Left ventricle myocardium superior (tissue), 1 donor: ENCODE results near the gene SUMO3. TPM values are rescaled to one million over a fixed set of nuclear protein-coding genes. Genes with fewer than 3 reads are reported as not detected.
A peak's percentile ranks its signal among the peaks of the same experiment; 100 is the strongest.
"Not testable (repeated sequence)": the region's sequence is repeated elsewhere in the genome, so short reads cannot be mapped to it uniquely, and the experiment has no call there.

Experiments
- ATAC-seq: fragments of 200-7000 bp; cut with Tn5 transposase; one replicate; pipeline ENCODE4 v1.9.1; 2020; ENCODE audit warnings: mild to moderate bottlenecking, moderate library complexity
- DNase-seq: peaks from one replicate; pipeline ENCODE4 v3.0.0-alpha.2; 2020
- intact Hi-C: fragments of 100-400 bp; cut with micrococcal nuclease; formaldehyde crosslinking; loops from one replicate; pipeline ENCODE4 v1.11.0; 2022
- total RNA-seq: library from RNA; stranded (reverse); fragmentation: NEBNext Ultra II Directional; extraction: Animal tissue kit (Norgen Biotek cat#: 25700); gene quantifications from one replicate; pipeline ENCODE4 v1.2.1, GENCODE V29; 2021
- donor health status: DM: no; HTN: yes; CAD: no; lungs with severe emphysema.

SUMO3 gene
- total RNA-seq, 1 donor from 2014 or later = 72.2 TPM

- DNase-seq (no peak), ATAC-seq (no peak)
- intact Hi-C loops = no loop called here
Measured at GRCh38 chr21:44834231-44834950, 16.5 kb upstream of the SUMO3 start.

- intact Hi-C loops = no loop called here
- ATAC-seq = no peak
Measured at GRCh38 chr21:44833663-44834062, 15.8 kb upstream of the SUMO3 start.

GRCh38 chr21:44832516-44833255 lies 14.8 kb upstream of the SUMO3 start:
- ATAC-seq, DNase-seq, intact Hi-C loops: not testable (repeated sequence)

More at GRCh38 chr21:44833663-44834062, 15.8 kb upstream of the SUMO3 start:
- no peak for DNase-seq

GRCh38 chr21:44831227-44831860 lies 13.5 kb upstream of the SUMO3 start:
- no peak for DNase-seq
- intact Hi-C loops = no loop called here
- no peak for ATAC-seq

GRCh38 chr21:44829507-44830092 lies 11.7 kb upstream of the SUMO3 start:
- intact Hi-C loops = no loop called here
- DNase-seq (no peak), ATAC-seq (no peak)

GRCh38 chr21:44828362-44829056 lies 10.6 kb upstream of the SUMO3 start:
- DNase-seq (no peak), ATAC-seq (no peak)
- intact Hi-C loops = no loop called here

- intact Hi-C loops = no loop called here
- ATAC-seq (no peak), DNase-seq (no peak)
Measured at GRCh38 chr21:44823179-44823660, 5.4 kb upstream of the SUMO3 start.

- no peak for ATAC-seq
- DNase-seq = no peak
- intact Hi-C loops = no loop called here
Measured at GRCh38 chr21:44822484-44823178, 4.8 kb upstream of the SUMO3 start.

- DNase-seq = no peak
- intact Hi-C loops = no loop called here
- ATAC-seq = no peak
Measured at GRCh38 chr21:44820851-44821250, 3.0 kb upstream of the SUMO3 start.

- intact Hi-C loops = no loop called here
- DNase-seq = no peak
- no peak for ATAC-seq
Measured at GRCh38 chr21:44819283-44820243, 1.7 kb upstream of the SUMO3 start.

- intact Hi-C loops = no loop called here
- DNase-seq (no peak), ATAC-seq (no peak)
Measured at GRCh38 chr21:44818640-44819011, 764 bp upstream of the SUMO3 start.

GRCh38 chr21:44817506-44817880 lies 369 bp downstream of the SUMO3 start:
- intact Hi-C loops = no loop called here
- ATAC-seq (peak; percentile 92), DNase-seq (peak; percentile 96)

GRCh38 chr21:44816761-44817505 lies 929 bp downstream of the SUMO3 start:
- intact Hi-C loops = no loop called here
- DNase-seq (no peak), ATAC-seq (peak; percentile 2)

- DNase-seq (peak; percentile 52), ATAC-seq (no peak)
- intact Hi-C loops = no loop called here
Measured at GRCh38 chr21:44815852-44816628, 1.8 kb downstream of the SUMO3 start.

- no peak for DNase-seq
- ATAC-seq = no peak
- intact Hi-C loops = no loop called here
Measured at GRCh38 chr21:44815225-44815624, 2.6 kb downstream of the SUMO3 start.

- intact Hi-C loops = no loop called here
- DNase-seq (no peak), ATAC-seq (no peak)
Measured at GRCh38 chr21:44814498-44815023, 3.3 kb downstream of the SUMO3 start.
